HG02588 (cell line): ENCODE results near the gene PKP4.

Source experiments
- ATAC-seq: cut with Tn5 transposase; IDR thresholded peaks from one replicate; pipeline ENCODE4 v1.9.1; 2021; ENCODE audit warnings: mild to moderate bottlenecking, moderate library complexity; ENCODE audit not compliant: unreplicated experiment

The PKP4 gene

GRCh38 chr2:158530829-158531228, 74.1 kb downstream of the PKP4 start:
- no peak for ATAC-seq

GRCh38 chr2:158533009-158533408, 76.3 kb downstream of the PKP4 start:
- ATAC-seq = no peak

- no peak for ATAC-seq
These were observed 82.6 kb downstream of the PKP4 start for GRCh38 chr2:158539176-158540005.

- no peak for ATAC-seq
These were observed 85.8 kb downstream of the PKP4 start for GRCh38 chr2:158542577-158542976.

- ATAC-seq = no peak
These were observed 87.2 kb downstream of the PKP4 start for GRCh38 chr2:158543957-158544356.

- no peak for ATAC-seq
These were observed 88.2 kb downstream of the PKP4 start for GRCh38 chr2:158544998-158545397.

- peak; percentile 84 for ATAC-seq
These were observed 89.8 kb downstream of the PKP4 start for GRCh38 chr2:158546412-158547144.

GRCh38 chr2:158553257-158553656, 96.5 kb downstream of the PKP4 start:
- ATAC-seq = no peak

- no peak for ATAC-seq
These were observed 98.2 kb downstream of the PKP4 start for GRCh38 chr2:158554996-158555395.

GRCh38 chr2:158556124-158556523, 99.4 kb downstream of the PKP4 start:
- no peak for ATAC-seq

- no peak for ATAC-seq
These were observed 101.0 kb downstream of the PKP4 start for GRCh38 chr2:158557752-158558151.

- ATAC-seq = no peak
These were observed 102.5 kb downstream of the PKP4 start for GRCh38 chr2:158559252-158559651.

GRCh38 chr2:158560259-158560658, 103.5 kb downstream of the PKP4 start:
- no peak for ATAC-seq

- ATAC-seq = no peak
These were observed 104.3 kb downstream of the PKP4 start for GRCh38 chr2:158561054-158561453.

GRCh38 chr2:158567208-158567607, 110.5 kb downstream of the PKP4 start:
- ATAC-seq = no peak

GRCh38 chr2:158569284-158569683, 112.5 kb downstream of the PKP4 start:
- ATAC-seq = no peak

GRCh38 chr2:158570869-158571268, 114.1 kb downstream of the PKP4 start:
- ATAC-seq = no peak

GRCh38 chr2:158573739-158574138, 117.0 kb downstream of the PKP4 start:
- no peak for ATAC-seq

- no peak for ATAC-seq
These were observed 118.4 kb downstream of the PKP4 start for GRCh38 chr2:158575051-158575635.

GRCh38 chr2:158577141-158577540, 120.4 kb downstream of the PKP4 start:
- ATAC-seq = no peak

- ATAC-seq = peak; percentile 92
These were observed 122.1 kb downstream of the PKP4 start for GRCh38 chr2:158578703-158579330.
